A549 treated with AZD2906 at 1 μM for 4 hours (cell line): ENCODE measurements around the gene RRAS2. TPM values are rescaled to one million over a fixed set of nuclear protein-coding genes. Genes with fewer than 3 reads are reported as not detected.

Source experiments
- total RNA-seq: library from RNA; stranded (reverse); fragments of 200-300 nt; extraction: Qiagen RNA extraction; gene quantifications from 5 replicates; pipeline ENCODE4 v1.2.3, GENCODE V29; 2022

The RRAS2 gene
- total RNA-seq, result 56.1 to 62.6 TPM (median 58.4 TPM) in 5 replicates

GRCh38 chr11:14358729-14359439 lies at the start of gene RRAS2:
TSS of gene RRAS2 (minus strand) at chr11:14359183. CDS start at chr11:14358870, 313 bp downstream.

Other genes starting within 250 kb of the RRAS2 start
- gene COPB1, start 140.6 kb upstream of the RRAS2 start, total RNA-seq, result 96.0 to 128 TPM (median 108 TPM) in 5 replicates
- 175 to 199 TPM (median 176 TPM) in 5 replicates for gene PSMA1, start 161.2 kb upstream of the RRAS2 start, total RNA-seq